ENCODE results near the gene BRK1.
"Not testable (repeated sequence)": the region's sequence is repeated elsewhere in the genome, so short reads cannot be mapped to it uniquely, and the experiment has no call there.

Gene BRK1

GRCh38 chr3:10160346-10160745, 44.9 kb downstream of the BRK1 start:
- no peak for DNase-seq (ENCODE audit: low read depth)
- TF ChIP-seq CTCF (conservative IDR thresholded peaks at IDR 0.05; ENCODE audit: low read depth, low read length) = no peak
- no peak overlapping the region for H3K4me3 ChIP-seq (ENCODE audit: low read length)

GRCh38 chr3:10160925-10161324, 45.5 kb downstream of the BRK1 start:
- no peak for TF ChIP-seq CTCF (conservative IDR thresholded peaks at IDR 0.05; ENCODE audit: low read depth, low read length)
- no peak for DNase-seq (ENCODE audit: low read depth)
- no peak overlapping the region for H3K4me3 ChIP-seq (ENCODE audit: low read length)

- no peak overlapping the region for H3K4me3 ChIP-seq (ENCODE audit: low read length)
- no peak for TF ChIP-seq CTCF (conservative IDR thresholded peaks at IDR 0.05; ENCODE audit: low read depth, low read length)
- no peak for DNase-seq (ENCODE audit: low read depth)
Measured at GRCh38 chr3:10162185-10162584, 46.7 kb downstream of the BRK1 start.

- peak overlapping the region; percentile 79 for H3K4me3 ChIP-seq (ENCODE audit: low read length)
Measured at GRCh38 chr3:10164201-10164545, 48.7 kb downstream of the BRK1 start.

GRCh38 chr3:10164546-10165393, 49.3 kb downstream of the BRK1 start, which contains the start of gene IRAK2:
Gene IRAK2 (plus strand): TSS chr3:10164919. CDS start chr3:10164955, 36 bp downstream.
- TF ChIP-seq CTCF (conservative IDR thresholded peaks at IDR 0.05; ENCODE audit: low read depth, low read length) = peak; percentile 56
- DNase-seq (ENCODE audit: low read depth) = no peak
- H3K4me3 ChIP-seq (ENCODE audit: low read length) = peak within 1 kb of the TSS; percentile 79

More at GRCh38 chr3:10164201-10164545, 48.7 kb downstream of the BRK1 start:
- not testable (repeated sequence) for DNase-seq (ENCODE audit: low read depth)

- H3K4me3 ChIP-seq (ENCODE audit: low read length) = no peak overlapping the region
- DNase-seq (ENCODE audit: low read depth) = no peak
Measured at GRCh38 chr3:10166213-10166604, 50.7 kb downstream of the BRK1 start.

GRCh38 chr3:10169000-10169496, 53.6 kb downstream of the BRK1 start:
- TF ChIP-seq CTCF (conservative IDR thresholded peaks at IDR 0.05; ENCODE audit: low read depth, low read length) = no peak
- H3K4me3 ChIP-seq (ENCODE audit: low read length) = no peak overlapping the region
- DNase-seq (ENCODE audit: low read depth) = no peak

More at GRCh38 chr3:10166213-10166604, 50.7 kb downstream of the BRK1 start:
- no peak for TF ChIP-seq CTCF (conservative IDR thresholded peaks at IDR 0.05; ENCODE audit: low read depth, low read length)
